ENCODE measurements around the gene STEAP3.
A peak's percentile ranks its signal among the peaks of the same experiment; 100 is the strongest.

STEAP3 gene

GRCh38 chr2:119290859-119291587 is 67.4 kb downstream of the STEAP3 start:
- peak; percentile 5 to 53 for DNase-seq (ENCODE audit: extremely low read depth in 1 of 2, low read depth in 1 of 2)

- no peak for DNase-seq (ENCODE audit: extremely low read depth in 1 of 2, low read depth in 1 of 2)
These were observed 68.0 kb downstream of the STEAP3 start for GRCh38 chr2:119291588-119292167.

- no peak for DNase-seq (ENCODE audit: extremely low read depth in 1 of 2, low read depth in 1 of 2)
These were observed 68.6 kb downstream of the STEAP3 start for GRCh38 chr2:119292226-119292625.

- DNase-seq (ENCODE audit: extremely low read depth in 1 of 2, low read depth in 1 of 2): no peak
These were observed 69.6 kb downstream of the STEAP3 start for GRCh38 chr2:119293254-119293653.

GRCh38 chr2:119293900-119294299 is 70.3 kb downstream of the STEAP3 start:
- no peak for DNase-seq (ENCODE audit: extremely low read depth in 1 of 2, low read depth in 1 of 2)

GRCh38 chr2:119294671-119295070 is 71.0 kb downstream of the STEAP3 start:
- no peak for DNase-seq (ENCODE audit: extremely low read depth in 1 of 2, low read depth in 1 of 2)

- DNase-seq (ENCODE audit: extremely low read depth in 1 of 2, low read depth in 1 of 2): no peak
These were observed 72.2 kb downstream of the STEAP3 start for GRCh38 chr2:119295688-119296375.

- DNase-seq (ENCODE audit: extremely low read depth in 1 of 2, low read depth in 1 of 2): no peak
These were observed 77.8 kb downstream of the STEAP3 start for GRCh38 chr2:119301413-119301812.

GRCh38 chr2:119304847-119305246 is 81.2 kb downstream of the STEAP3 start:
- no peak for DNase-seq (ENCODE audit: extremely low read depth in 1 of 2, low read depth in 1 of 2)

- DNase-seq (ENCODE audit: extremely low read depth in 1 of 2, low read depth in 1 of 2): no peak
These were observed 82.0 kb downstream of the STEAP3 start for GRCh38 chr2:119305497-119306195.

- no peak for DNase-seq (ENCODE audit: extremely low read depth in 1 of 2, low read depth in 1 of 2)
These were observed 82.6 kb downstream of the STEAP3 start for GRCh38 chr2:119306196-119306590.

- DNase-seq (ENCODE audit: extremely low read depth in 1 of 2, low read depth in 1 of 2): no peak
These were observed 83.9 kb downstream of the STEAP3 start for GRCh38 chr2:119307419-119308140.

- DNase-seq (ENCODE audit: extremely low read depth in 1 of 2, low read depth in 1 of 2): no peak
These were observed 85.2 kb downstream of the STEAP3 start for GRCh38 chr2:119308793-119309330.

- no peak for DNase-seq (ENCODE audit: extremely low read depth in 1 of 2, low read depth in 1 of 2)
These were observed 87.7 kb downstream of the STEAP3 start for GRCh38 chr2:119311371-119311770.

GRCh38 chr2:119311831-119312230 is 88.2 kb downstream of the STEAP3 start:
- no peak for DNase-seq (ENCODE audit: extremely low read depth in 1 of 2, low read depth in 1 of 2)

Data from stimulated activated CD8-positive, alpha-beta memory T cell treated with anti-CD3 and anti-CD28 coated beads, Interleukin-7, amount 100 ng/mL, for 48 hours (primary cell).